SU-DHL-6 (cell line): ENCODE data around the gene KIF3A.

Source experiments
- H2AFZ ChIP-seq: fragments of 200-600 bp; sonication (generic); 2 replicates; pipeline ENCODE4 v1.6.1; 2014; ENCODE audit warnings: low read depth, mild to moderate bottlenecking, moderate library complexity, mixed read lengths, antibody characterized with exemption, low read length; ENCODE audit not compliant: severe bottlenecking
- H3F3A ChIP-seq: fragments of 200-600 bp; shearing (Covaris generic); 2 replicates; pipeline ENCODE4 v1.6.0; 2016; ENCODE audit warnings: antibody characterized with exemption, mild to moderate bottlenecking; ENCODE audit not compliant: insufficient read depth
- H3K27ac ChIP-seq: fragments of 200-600 bp; sonication (generic); 2 replicates; pipeline ENCODE4 v1.5.1; 2016; ENCODE audit warnings: low read depth, mild to moderate bottlenecking, low read length, moderate library complexity, mixed read lengths
- H3K27me3 ChIP-seq: fragments of 200-600 bp; sonication (generic), shearing (Covaris generic); 2 replicates; pipeline ENCODE4 v1.6.0; 2014; ENCODE audit warnings: mild to moderate bottlenecking, low read length
- H3K36me3 ChIP-seq: fragments of 200-600 bp; sonication (generic); 2 replicates; pipeline ENCODE4 v1.6.1; 2014; ENCODE audit warnings: mild to moderate bottlenecking, low read length, mixed read lengths
- H3K4me2 ChIP-seq: fragments of 300-600, 200-600 bp; shearing (Covaris generic), sonication (generic); 2 replicates; pipeline ENCODE4 v1.6.0; 2014; ENCODE audit warnings: low read length, low read depth, mild to moderate bottlenecking; ENCODE audit not compliant: poor library complexity, severe bottlenecking
- H3K4me3 ChIP-seq: fragments of 200-600 bp; sonication (generic); 2 replicates; pipeline ENCODE4 v1.5.1; 2014; ENCODE audit warnings: antibody characterized with exemption, low read length, mild to moderate bottlenecking, mixed read lengths; ENCODE audit not compliant: insufficient read depth, poor library complexity, severe bottlenecking
- H3K79me2 ChIP-seq: fragments of 200-600 bp; sonication (generic); 2 replicates; pipeline ENCODE4 v1.6.1; 2014; ENCODE audit warnings: mild to moderate bottlenecking, low read length, moderate library complexity; ENCODE audit not compliant: insufficient read depth
- H3K9ac ChIP-seq: fragments of 200-600 bp; sonication (generic); 2 replicates; pipeline ENCODE4 v1.7.0; 2014; ENCODE audit warnings: mild to moderate bottlenecking, low read length
- H3K9me2 ChIP-seq: fragments of 200-600 bp; sonication (generic); replicated peaks from 2 replicates; pipeline ENCODE4 v1.6.1; 2014; ENCODE audit warnings: low read length; ENCODE audit not compliant: insufficient read depth
- H3K9me3 ChIP-seq: fragments of 200-600 bp; sonication (generic); 2 replicates; pipeline ENCODE4 v1.6.1; 2014; ENCODE audit warnings: low read length, mixed read lengths; ENCODE audit not compliant: insufficient read depth
- H4K20me1 ChIP-seq: fragments of 200-600 bp; sonication (generic); 2 replicates; pipeline ENCODE4 v1.6.1; 2014; ENCODE audit warnings: low read depth, mild to moderate bottlenecking, antibody characterized with exemption, low read length, moderate library complexity, mixed read lengths
- CTCF ChIP-seq: fragments of 200-600 bp; sonication (generic); IDR thresholded peaks from one replicate; pipeline ENCODE4 v1.5.1; 2017; ENCODE audit warnings: antibody characterized with exemption, mild to moderate bottlenecking, low read length, moderate library complexity; ENCODE audit not compliant: insufficient read depth, poor library complexity, severe bottlenecking
- EZH2phosphoT487 ChIP-seq: fragments of 200-600 bp; sonication (generic), shearing (Covaris generic); conservative IDR thresholded peaks from 2 replicates; pipeline ENCODE4 v1.6.1; 2018; ENCODE audit warnings: mild to moderate bottlenecking, antibody characterized with exemption, low read length, moderate library complexity, mixed read lengths

Gene KIF3A

GRCh38 chr5:132742158-132742557, 4.8 kb upstream of the KIF3A start:
- Histone ChIP-seq H3K27me3 (no peaks in the 10 kb centered on the region), H3K4me3 (no peak overlapping the region)

GRCh38 chr5:132739232-132739631, 1.9 kb upstream of the KIF3A start:
- no peaks in the 10 kb centered on the region for H3K27me3 ChIP-seq
- no peak overlapping the region for H3K27ac ChIP-seq
- no peaks in the 10 kb centered on the region for H3K9me3 ChIP-seq
- H2AFZ ChIP-seq: no peak overlapping the region
- no peaks in the 10 kb centered on the region for H3F3A ChIP-seq
- H3K9ac ChIP-seq: no peak overlapping the region
- TF ChIP-seq EZH2phosphoT487 (no peak), CTCF (no peak)
- H3K4me3 ChIP-seq: no peak overlapping the region
- H3K9me2 ChIP-seq: no peaks in the 10 kb centered on the region
- H3K4me2 ChIP-seq: no peak overlapping the region
- no peaks in the 10 kb centered on the region for H3K79me2 ChIP-seq
- H4K20me1 ChIP-seq: no peaks in the 10 kb centered on the region; the same call in 1 of the 2 replicates
- H3K36me3 ChIP-seq: no peaks in the 10 kb centered on the region

More at GRCh38 chr5:132742158-132742557, 4.8 kb upstream of the KIF3A start:
- H3F3A ChIP-seq: no peaks in the 10 kb centered on the region
- H3K36me3 ChIP-seq: no peaks in the 10 kb centered on the region
- no peaks in the 10 kb centered on the region for H4K20me1 ChIP-seq
- H3K27ac ChIP-seq: no peak overlapping the region
- H3K9me3 ChIP-seq: no peaks in the 10 kb centered on the region
- H3K9ac ChIP-seq: no peak overlapping the region
- no peaks in the 10 kb centered on the region for H3K79me2 ChIP-seq
- H2AFZ ChIP-seq: no peak overlapping the region
- TF ChIP-seq CTCF: no peak
- no peak for TF ChIP-seq EZH2phosphoT487
- H3K4me2 ChIP-seq: no peak overlapping the region
- no peaks in the 10 kb centered on the region for H3K9me2 ChIP-seq

- Histone ChIP-seq H3K79me2 (no peaks in the 10 kb centered on the region), H3K27ac (no peak overlapping the region), H3K9ac (peak overlapping the region; percentile 63), H3K9me3 (no peaks in the 10 kb centered on the region), H3F3A (no peaks in the 10 kb centered on the region), H3K27me3 (no peaks in the 10 kb centered on the region), H4K20me1 (no peaks in the 10 kb centered on the region; the same call in 1 of the 2 replicates), H2AFZ (peak overlapping the region; percentile 75), H3K4me3 (peak overlapping the region; percentile 83), H3K4me2 (peak overlapping the region; percentile 66), H3K36me3 (no peaks in the 10 kb centered on the region), H3K9me2 (no peaks in the 10 kb centered on the region)
- TF ChIP-seq EZH2phosphoT487 (no peak), CTCF (no peak)
Observed at GRCh38 chr5:132737982-132738681, 786 bp upstream of the KIF3A start.
